T-helper 1 cell treated with Interleukin-12 subunit alpha and Interleukin-12 subunit beta and Interleukin-4 antibody, amounts not matched to agents 30 μg/mL and 1 μg/mL, for 36 hours (primary cell): ENCODE data around the gene HECTD1.

ENCODE experiments used
- H3K27ac Mint-ChIP-seq: one replicate; pipeline ENCODE4 v1.8.0; 2021; ENCODE audit warnings: mild to moderate bottlenecking, mixed read lengths
- H3K27me3 Mint-ChIP-seq: one replicate; pipeline ENCODE4 v1.8.0; 2021; ENCODE audit warnings: low read depth, mixed read lengths
- H3K36me3 Mint-ChIP-seq: one replicate; pipeline ENCODE4 v1.8.0; 2021; ENCODE audit warnings: low read depth, mixed read lengths
- H3K4me1 Mint-ChIP-seq: one replicate; pipeline ENCODE4 v1.8.0; 2021; ENCODE audit warnings: low read depth, mixed read lengths
- H3K4me3 Mint-ChIP-seq: one replicate; pipeline ENCODE4 v1.8.0; 2021; ENCODE audit warnings: mild to moderate bottlenecking, moderate library complexity, mixed read lengths
- H3K9me3 Mint-ChIP-seq: one replicate; pipeline ENCODE4 v1.8.0; 2021; ENCODE audit warnings: mixed read lengths

The HECTD1 gene

DNA sequence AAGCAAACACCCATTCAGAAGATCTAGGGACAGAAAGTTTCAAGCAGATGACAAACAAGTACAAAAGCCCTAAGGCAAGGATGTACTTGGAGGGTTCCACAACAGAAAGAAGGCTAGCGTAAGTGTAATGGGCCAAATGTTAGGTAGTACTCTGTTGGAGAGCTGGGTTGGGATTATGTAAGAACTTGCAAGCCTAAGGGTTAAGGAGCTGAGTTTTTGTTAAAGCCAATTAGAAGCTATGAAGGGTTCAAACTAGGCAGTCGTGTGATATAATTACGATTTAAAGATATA is 41.4 kb downstream of the HECTD1 start:
- H3K4me3 Mint-ChIP-seq = no peak overlapping the region
- H3K36me3 Mint-ChIP-seq = peaks cover 36% of the 10 kb centered on the region
- no peaks in the 10 kb centered on the region for H3K27me3 Mint-ChIP-seq
- H3K4me1 Mint-ChIP-seq = no peaks in the 10 kb centered on the region
- no peaks in the 10 kb centered on the region for H3K9me3 Mint-ChIP-seq
- no peak overlapping the region for H3K27ac Mint-ChIP-seq

DNA sequence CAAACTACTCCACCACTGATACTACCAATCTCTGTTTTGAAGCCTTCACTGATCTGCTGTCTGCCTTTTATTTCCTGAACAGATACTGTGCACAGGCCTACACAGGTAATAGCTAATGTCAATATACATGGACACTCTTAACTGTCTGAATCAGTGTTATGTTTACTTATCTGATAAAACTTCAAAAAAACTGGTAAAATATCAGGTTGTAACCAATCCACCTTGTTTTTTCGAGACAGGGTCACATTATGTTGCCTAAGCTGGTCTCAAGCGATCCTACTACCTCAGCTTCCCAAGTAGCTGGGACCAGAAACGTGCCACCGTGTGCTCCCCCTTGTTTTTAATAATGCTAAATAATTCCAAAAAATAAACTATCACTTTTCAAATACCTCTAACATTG is 43.5 kb downstream of the HECTD1 start:
- Mint-ChIP-seq H3K4me1 (no peaks in the 10 kb centered on the region), H3K36me3 (peaks cover 30% of the 10 kb centered on the region)

DNA sequence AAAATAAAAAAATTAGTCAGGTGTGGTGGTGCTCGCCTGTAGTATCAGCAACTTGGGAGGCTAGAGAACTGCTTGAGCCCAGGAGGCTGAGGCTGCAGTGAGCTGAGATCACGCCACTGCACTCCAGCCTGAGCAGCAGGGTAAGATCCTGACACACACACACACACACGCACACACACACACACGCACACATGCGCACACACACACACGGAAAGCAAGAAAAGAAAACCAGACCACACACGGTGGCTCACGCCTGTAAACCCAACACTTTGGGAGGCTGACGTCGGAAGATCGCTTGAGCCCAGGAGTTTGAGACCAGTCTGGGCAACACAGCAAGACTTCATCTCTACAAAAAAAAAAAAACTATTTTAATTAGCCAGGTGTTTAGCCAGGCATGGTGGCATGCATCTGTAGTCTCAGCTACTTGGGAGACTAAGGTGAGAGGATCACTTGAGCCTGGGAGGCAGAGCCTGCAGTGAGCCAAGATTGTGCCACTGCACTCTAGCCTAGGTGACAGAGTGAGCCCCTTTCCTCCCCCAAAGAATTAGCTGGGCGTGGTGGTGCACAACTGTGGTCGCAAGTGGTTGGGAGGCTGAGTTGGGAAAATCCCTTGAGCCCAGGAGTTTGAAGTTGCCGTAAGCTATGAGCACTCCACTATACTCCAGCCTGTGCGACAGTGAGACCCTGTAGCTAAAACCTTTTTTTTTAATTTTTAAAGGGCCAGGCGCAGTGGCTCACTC is 44.5 kb downstream of the HECTD1 start:
- Mint-ChIP-seq H3K36me3 (peaks cover 28% of the 10 kb centered on the region), H3K27me3 (no peaks in the 10 kb centered on the region), H3K9me3 (no peaks in the 10 kb centered on the region), H3K27ac (no peak overlapping the region), H3K4me3 (no peak overlapping the region), H3K4me1 (no peaks in the 10 kb centered on the region)

More for the DNA sequence above, 43.5 kb downstream of the HECTD1 start:
- H3K27ac Mint-ChIP-seq = no peak overlapping the region
- no peaks in the 10 kb centered on the region for H3K27me3 Mint-ChIP-seq
- H3K4me3 Mint-ChIP-seq = no peak overlapping the region
- no peaks in the 10 kb centered on the region for H3K9me3 Mint-ChIP-seq

DNA sequence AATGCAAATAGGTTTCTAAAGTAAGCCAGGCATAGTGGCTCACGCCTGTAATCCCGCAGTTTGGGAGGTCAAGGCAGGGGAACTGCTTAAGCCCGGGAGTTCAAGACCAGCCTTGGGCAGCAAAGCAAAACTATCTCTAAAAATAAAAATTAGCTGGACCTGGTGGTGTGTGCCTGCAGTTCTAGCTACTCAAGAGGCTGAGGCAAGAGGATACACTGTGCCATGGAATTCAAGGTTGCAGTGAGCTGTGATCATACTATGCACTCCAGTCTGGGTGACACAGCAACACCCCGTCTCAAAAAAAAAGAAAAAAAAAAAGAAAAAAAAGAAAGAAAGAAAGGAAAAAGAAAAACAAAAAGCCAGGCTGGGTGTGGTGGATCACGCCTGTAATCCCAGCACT is 46.3 kb downstream of the HECTD1 start:
- H3K27ac Mint-ChIP-seq = no peak overlapping the region
- H3K27me3 Mint-ChIP-seq = no peaks in the 10 kb centered on the region
- no peaks in the 10 kb centered on the region for H3K4me1 Mint-ChIP-seq
- no peak overlapping the region for H3K4me3 Mint-ChIP-seq
- peaks cover 22% of the 10 kb centered on the region for H3K36me3 Mint-ChIP-seq
- no peaks in the 10 kb centered on the region for H3K9me3 Mint-ChIP-seq

DNA sequence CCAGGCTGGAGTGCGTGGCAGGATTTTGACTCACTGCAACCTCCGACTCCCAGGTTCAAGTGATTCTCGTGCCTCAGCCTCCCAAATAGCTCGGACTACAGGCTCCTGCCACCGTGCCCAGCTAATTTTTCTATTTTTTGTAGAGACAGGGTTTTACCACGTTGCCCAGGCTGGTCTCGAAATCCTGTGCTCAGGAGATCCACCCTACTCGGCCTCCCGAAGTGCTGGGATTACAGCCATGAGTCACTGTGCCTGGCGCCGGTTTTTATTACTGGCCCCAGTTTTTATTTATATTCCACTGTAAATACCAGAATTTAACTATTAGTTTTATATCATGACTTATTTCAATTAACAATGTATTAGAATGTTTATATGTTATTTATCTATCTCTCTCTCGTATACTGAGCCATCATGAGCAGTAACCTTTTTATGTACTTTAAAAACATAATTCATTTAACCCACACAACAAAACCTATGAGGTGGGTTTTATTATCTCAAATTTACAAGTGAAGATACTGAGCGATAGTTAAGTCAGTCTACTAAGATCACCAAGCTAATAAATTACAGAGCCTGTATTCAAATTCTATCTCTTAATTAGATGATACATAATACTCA is 47.8 kb downstream of the HECTD1 start:
- Mint-ChIP-seq H3K4me1 (no peaks in the 10 kb centered on the region), H3K4me3 (no peak overlapping the region), H3K36me3 (peaks cover 17% of the 10 kb centered on the region), H3K9me3 (no peaks in the 10 kb centered on the region), H3K27me3 (no peaks in the 10 kb centered on the region), H3K27ac (no peak overlapping the region)

DNA sequence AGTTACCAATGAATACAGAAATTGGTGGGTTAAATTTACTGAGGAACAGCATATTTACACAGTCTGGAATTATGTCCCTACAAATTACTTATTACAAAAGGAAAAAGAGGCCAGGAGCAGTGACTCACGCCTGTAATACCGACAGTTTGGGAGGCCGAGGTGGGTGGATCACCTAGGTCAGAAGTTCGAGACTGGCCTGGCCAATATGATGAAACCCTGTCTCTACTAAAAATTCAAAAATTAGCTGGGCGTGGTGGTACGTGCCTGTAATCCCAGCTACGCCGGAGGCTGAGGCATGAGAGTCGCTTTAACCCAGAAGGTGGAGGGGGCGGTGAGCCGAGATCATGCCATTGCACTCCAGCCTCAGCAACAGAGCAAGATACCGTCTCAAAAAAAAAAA is 52.6 kb downstream of the HECTD1 start:
- no peaks in the 10 kb centered on the region for H3K9me3 Mint-ChIP-seq
- H3K36me3 Mint-ChIP-seq = peaks cover 24% of the 10 kb centered on the region
- H3K4me3 Mint-ChIP-seq = no peak overlapping the region
- no peaks in the 10 kb centered on the region for H3K27me3 Mint-ChIP-seq
- H3K4me1 Mint-ChIP-seq = no peaks in the 10 kb centered on the region
- no peak overlapping the region for H3K27ac Mint-ChIP-seq

DNA sequence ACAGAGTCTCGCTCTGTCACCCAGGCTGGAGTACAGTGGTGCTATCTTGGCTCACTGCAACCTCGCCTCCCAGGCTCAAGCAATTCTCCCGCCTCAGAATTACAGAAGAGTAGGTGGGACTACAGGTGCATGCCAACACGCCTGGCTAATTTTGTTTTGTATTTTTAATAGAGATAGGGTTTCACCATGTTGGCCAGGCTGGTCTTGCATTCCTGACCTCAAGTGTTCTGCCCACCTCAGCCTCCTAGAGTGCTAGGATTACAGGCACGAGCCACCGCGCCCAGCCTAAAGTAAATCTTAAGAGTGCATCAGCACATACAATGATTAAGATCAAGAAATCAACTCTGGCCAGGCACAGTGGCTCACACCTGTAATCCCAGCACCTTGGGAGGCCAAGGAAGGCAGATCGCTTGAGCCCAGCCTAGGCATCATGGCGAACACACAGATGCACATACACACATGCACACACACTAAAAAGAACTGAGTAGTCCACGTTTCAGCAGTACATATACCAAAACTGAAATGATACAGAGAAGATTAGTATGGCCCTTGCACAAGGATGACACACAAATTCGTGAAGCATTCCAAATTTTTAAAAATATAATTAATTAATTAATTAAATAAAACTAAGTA is 65.0 kb downstream of the HECTD1 start:
- no peak overlapping the region for H3K27ac Mint-ChIP-seq
- H3K4me1 Mint-ChIP-seq = no peaks in the 10 kb centered on the region
- H3K4me3 Mint-ChIP-seq = no peak overlapping the region
- no peaks in the 10 kb centered on the region for H3K27me3 Mint-ChIP-seq
- H3K36me3 Mint-ChIP-seq = peaks cover 25% of the 10 kb centered on the region
- no peaks in the 10 kb centered on the region for H3K9me3 Mint-ChIP-seq

DNA sequence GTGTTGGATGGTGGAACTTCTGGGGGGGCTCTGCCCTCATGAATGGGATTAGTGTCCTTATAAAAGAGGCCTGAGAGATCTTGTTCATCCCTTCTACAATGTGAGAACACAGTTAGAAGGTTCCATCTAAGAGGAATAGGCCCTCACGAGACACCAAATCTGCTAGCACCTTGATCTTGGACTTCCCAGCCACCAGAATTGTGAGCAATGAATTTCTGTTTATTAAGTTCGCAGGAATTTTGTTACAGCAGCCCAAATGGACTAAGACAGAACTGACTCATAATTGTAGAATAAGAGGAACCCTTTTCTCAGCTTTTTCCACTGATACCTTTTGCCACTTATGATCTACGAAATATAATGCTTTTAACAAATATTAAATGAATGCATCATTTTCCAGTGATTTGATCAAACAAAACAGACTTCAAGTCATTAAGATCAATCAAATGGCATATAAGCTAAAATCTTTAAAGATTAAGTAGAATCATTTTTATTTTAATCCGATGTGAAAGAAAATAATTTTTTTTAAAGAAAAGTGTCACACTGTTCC is 68.2 kb downstream of the HECTD1 start:
- no peaks in the 10 kb centered on the region for H3K27me3 Mint-ChIP-seq
- no peak overlapping the region for H3K27ac Mint-ChIP-seq
- peaks cover 31% of the 10 kb centered on the region for H3K36me3 Mint-ChIP-seq
- H3K4me1 Mint-ChIP-seq = no peaks in the 10 kb centered on the region
- no peak overlapping the region for H3K4me3 Mint-ChIP-seq
- H3K9me3 Mint-ChIP-seq = no peaks in the 10 kb centered on the region

DNA sequence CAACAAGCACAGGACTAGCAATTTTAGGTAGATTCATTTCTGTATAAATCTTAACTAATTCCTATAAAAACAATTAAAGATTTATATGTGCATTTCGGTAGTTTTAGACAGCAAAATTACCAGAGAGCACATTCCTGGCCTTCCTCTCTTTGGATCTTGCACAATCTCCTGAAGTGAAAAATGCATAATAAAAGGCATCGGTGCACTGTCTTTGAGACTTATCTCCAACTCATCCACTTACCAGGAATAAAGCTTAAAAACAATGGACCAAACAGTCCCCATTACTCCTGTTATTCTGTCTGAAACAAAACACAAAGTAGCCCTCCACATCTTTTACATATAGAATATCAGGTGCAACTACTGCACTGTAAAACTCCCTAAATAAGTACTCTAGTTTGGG is 69.3 kb downstream of the HECTD1 start:
- Mint-ChIP-seq H3K36me3 (peaks cover 34% of the 10 kb centered on the region), H3K27me3 (no peaks in the 10 kb centered on the region), H3K4me3 (no peak overlapping the region), H3K4me1 (no peaks in the 10 kb centered on the region), H3K27ac (no peak overlapping the region), H3K9me3 (no peaks in the 10 kb centered on the region)

DNA sequence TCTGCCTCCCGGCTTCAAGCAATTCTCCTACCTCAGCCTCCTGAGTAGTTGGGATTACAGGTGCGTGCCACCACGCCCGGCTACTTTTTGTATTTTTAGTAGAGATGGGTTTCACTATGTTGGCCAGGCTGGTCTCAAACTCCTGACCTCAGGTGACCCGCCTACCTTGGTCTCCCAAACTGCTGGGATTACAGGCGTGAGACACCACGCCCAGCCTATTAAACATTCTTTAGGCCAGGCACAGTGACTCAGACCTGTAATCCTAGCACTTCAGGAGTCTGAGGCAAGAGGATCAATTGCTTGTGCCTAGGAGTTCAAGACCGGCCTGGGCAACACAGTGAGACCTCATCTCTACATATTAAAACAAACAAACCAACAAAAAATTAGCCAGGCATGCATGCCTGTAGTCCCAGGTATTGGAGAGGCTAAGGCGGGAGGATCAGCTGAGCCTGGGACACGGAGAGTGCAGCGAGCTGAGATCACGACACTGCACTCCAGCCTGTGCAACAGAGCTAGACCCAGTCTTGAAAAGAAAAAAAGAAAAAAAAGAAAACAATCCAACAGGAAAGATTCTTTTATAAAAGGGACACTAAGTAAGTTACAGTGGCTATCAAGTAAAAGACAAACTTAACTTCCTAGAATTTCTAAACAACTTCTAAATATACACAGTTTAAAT is 70.2 kb downstream of the HECTD1 start:
- Mint-ChIP-seq H3K27ac (no peak overlapping the region), H3K9me3 (no peaks in the 10 kb centered on the region), H3K27me3 (no peaks in the 10 kb centered on the region), H3K36me3 (peaks cover 35% of the 10 kb centered on the region), H3K4me1 (no peaks in the 10 kb centered on the region), H3K4me3 (no peak overlapping the region)

DNA sequence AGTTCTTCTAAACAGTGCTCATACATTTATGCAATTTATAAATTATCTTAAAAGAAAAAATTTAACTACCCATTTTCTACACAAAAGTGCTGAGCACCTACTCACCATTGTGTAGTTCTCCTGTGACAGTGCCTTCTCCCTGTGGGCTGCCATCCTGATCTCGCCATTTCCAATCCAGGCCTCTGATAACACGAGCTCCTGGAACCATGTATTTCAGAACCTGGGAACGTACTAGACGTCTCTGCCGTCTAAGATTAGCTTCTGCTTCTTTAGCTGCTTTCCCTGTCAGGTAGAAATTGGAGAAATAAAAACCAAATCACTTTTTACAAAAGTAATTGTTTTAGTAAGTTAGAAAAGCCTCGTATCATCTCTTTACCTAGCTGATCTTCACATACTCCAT is 74.5 kb downstream of the HECTD1 start:
- Mint-ChIP-seq H3K9me3 (no peaks in the 10 kb centered on the region), H3K36me3 (peaks cover 47% of the 10 kb centered on the region), H3K4me3 (no peak overlapping the region), H3K27ac (no peak overlapping the region), H3K4me1 (peaks cover 11% of the 10 kb centered on the region), H3K27me3 (no peaks in the 10 kb centered on the region)

DNA sequence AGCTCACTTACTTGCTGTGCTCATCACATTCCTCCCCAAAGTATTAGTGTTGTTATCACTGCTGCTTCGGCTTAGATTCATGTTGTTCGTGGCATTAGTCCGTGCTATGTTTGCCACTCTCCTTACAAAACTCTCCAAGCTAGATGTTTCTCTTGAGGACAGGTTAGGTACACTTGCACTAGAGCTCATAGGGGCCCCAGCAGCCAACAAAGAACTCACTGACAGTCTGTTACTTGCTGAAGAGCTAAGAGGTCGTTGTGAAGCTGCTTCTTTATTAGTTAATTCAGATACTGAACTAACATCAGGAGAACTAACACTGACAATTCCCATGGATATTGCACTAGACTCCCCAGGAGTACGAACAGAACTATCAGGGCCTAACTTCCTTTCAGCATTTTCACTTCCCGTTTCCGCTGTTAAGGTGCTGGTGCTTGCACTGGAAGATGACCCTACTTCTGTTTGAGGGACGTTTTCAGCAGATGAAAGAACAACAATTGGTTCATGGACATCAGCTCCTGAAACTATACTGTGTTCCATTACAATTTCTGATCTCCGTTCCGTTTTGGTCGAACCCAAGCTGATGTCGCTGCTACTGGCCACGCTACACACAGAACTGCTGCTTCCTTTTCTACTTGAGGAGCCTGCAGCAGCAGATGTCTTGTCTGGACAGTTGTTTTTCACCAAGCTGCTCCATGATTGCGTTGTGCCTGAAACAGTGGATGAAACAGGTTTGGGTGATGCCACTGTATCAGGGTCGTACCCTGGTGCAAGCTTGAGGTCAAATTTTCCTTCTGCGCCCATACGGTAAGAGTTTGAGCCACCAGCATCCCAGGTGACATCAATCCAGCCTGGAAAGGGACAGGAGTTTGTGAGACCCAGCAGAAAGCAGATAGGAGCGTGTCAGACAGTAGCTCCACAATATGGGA is 78.7 kb downstream of the HECTD1 start:
- H3K4me3 Mint-ChIP-seq = no peak overlapping the region
- H3K9me3 Mint-ChIP-seq = no peaks in the 10 kb centered on the region
- peaks cover 49% of the 10 kb centered on the region for H3K36me3 Mint-ChIP-seq
- peaks cover 21% of the 10 kb centered on the region for H3K4me1 Mint-ChIP-seq
- no peaks in the 10 kb centered on the region for H3K27me3 Mint-ChIP-seq
- peak overlapping the region; percentile 55 for H3K27ac Mint-ChIP-seq

DNA sequence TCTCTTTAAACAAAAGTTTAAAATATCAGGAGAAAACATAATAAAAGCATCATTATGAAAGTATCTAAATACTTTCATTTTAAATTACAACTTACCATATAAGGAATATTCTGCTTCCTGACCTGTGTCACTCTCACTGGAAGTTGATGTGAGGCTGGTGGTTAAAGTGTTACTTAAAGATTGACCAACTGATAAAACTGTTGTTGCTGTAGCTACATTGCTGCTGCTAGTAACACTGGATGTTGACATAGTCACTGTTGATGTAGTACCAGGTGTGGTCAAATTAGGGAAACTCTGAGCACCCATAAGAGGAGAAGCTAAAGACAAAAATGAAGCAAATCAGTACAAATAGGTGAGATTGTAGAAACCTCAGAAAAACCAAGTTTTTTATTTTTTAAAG is 79.9 kb downstream of the HECTD1 start:
- no peak overlapping the region for H3K4me3 Mint-ChIP-seq
- peaks cover 52% of the 10 kb centered on the region for H3K36me3 Mint-ChIP-seq
- H3K27ac Mint-ChIP-seq = peak overlapping the region; percentile 32
- H3K27me3 Mint-ChIP-seq = no peaks in the 10 kb centered on the region
- peaks cover 21% of the 10 kb centered on the region for H3K4me1 Mint-ChIP-seq
- no peaks in the 10 kb centered on the region for H3K9me3 Mint-ChIP-seq

DNA sequence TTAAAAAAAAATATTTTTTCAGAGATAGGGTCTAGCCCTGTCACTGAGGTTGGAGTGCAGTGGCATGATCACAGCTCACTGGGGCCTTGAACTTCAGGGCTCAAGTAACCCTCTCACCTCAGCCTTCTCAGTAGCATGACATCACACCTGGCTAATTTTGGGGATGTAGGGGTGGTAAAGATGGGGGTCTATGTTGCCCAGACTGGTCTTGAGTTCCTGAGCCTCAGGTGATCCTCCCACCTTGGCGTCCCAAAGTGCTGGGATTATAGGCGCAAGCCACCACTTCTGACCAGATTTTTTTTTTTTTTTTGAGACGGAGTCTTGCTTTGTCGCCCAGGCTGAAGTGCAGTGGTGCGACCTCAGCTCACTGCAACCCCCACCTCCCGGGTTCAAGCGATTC is 80.9 kb downstream of the HECTD1 start:
- no peak overlapping the region for H3K27ac Mint-ChIP-seq
- peaks cover 56% of the 10 kb centered on the region for H3K36me3 Mint-ChIP-seq
- no peaks in the 10 kb centered on the region for H3K27me3 Mint-ChIP-seq
- H3K4me1 Mint-ChIP-seq = peaks cover 21% of the 10 kb centered on the region
- H3K9me3 Mint-ChIP-seq = no peaks in the 10 kb centered on the region
- no peak overlapping the region for H3K4me3 Mint-ChIP-seq
